ENCODE results near the gene UQCR11.

- TF ChIP-seq, protein P1, sequence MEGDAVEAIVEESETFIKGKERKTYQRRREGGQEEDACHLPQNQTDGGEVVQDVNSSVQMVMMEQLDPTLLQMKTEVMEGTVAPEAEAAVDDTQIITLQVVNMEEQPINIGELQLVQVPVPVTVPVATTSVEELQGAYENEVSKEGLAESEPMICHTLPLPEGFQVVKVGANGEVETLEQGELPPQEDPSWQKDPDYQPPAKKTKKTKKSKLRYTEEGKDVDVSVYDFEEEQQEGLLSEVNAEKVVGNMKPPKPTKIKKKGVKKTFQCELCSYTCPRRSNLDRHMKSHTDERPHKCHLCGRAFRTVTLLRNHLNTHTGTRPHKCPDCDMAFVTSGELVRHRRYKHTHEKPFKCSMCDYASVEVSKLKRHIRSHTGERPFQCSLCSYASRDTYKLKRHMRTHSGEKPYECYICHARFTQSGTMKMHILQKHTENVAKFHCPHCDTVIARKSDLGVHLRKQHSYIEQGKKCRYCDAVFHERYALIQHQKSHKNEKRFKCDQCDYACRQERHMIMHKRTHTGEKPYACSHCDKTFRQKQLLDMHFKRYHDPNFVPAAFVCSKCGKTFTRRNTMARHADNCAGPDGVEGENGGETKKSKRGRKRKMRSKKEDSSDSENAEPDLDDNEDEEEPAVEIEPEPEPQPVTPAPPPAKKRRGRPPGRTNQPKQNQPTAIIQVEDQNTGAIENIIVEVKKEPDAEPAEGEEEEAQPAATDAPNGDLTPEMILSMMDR (conservative IDR thresholded peaks at IDR 0.05; ENCODE audit: low read depth, low read length), result no peak
- TF ChIP-seq MAFK (IDR thresholded peaks at IDR 0.05; ENCODE audit: low read depth, low read length), result no peak
- TF ChIP-seq, protein P2, sequence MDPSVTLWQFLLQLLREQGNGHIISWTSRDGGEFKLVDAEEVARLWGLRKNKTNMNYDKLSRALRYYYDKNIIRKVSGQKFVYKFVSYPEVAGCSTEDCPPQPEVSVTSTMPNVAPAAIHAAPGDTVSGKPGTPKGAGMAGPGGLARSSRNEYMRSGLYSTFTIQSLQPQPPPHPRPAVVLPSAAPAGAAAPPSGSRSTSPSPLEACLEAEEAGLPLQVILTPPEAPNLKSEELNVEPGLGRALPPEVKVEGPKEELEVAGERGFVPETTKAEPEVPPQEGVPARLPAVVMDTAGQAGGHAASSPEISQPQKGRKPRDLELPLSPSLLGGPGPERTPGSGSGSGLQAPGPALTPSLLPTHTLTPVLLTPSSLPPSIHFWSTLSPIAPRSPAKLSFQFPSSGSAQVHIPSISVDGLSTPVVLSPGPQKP (IDR thresholded peaks at IDR 0.05; ENCODE audit: borderline replicate concordance, low read depth, low read length), result no peak
- no peak for TF ChIP-seq MAZ (IDR thresholded peaks at IDR 0.05; ENCODE audit: borderline replicate concordance, low read depth, low read length)
- no peak for TF ChIP-seq USF2 (IDR thresholded peaks at IDR 0.05; ENCODE audit: low read depth, low read length)
- TF ChIP-seq RCOR1 (IDR thresholded peaks at IDR 0.05; ENCODE audit: insufficient replicate concordance, low read length), result no peak
- TF ChIP-seq POLR2A (IDR thresholded peaks at IDR 0.05; ENCODE audit: low read depth, low read length), result no peak
Observed at GRCh38 chr19:1629256-1629808, 24.1 kb upstream of the UQCR11 start.

Data from IMR-90 (cell line).